ENCODE results near the gene DRC7.
"Not testable (repeated sequence)": the region's sequence is repeated elsewhere in the genome, so short reads cannot be mapped to it uniquely, and the experiment has no call there.

Gene DRC7

DNA sequence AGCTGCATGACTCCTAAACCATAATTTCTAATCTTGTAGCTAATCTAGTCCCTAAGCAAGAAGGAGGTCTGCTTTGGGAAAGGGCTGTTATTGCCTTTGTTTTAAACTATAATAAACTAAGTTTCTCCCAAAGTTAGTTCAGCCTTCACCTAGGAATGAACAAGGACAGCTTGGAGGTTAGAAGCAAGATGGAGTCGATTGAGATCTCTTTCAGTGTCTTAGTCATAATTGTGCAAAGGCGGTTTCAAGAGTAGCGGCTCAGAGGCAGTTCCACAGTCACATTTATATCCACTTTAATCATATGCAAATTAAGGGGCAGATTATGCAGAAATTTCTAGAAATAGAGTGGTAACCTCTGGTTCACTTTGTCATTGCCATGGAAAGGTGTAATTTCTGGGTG, 17.4 kb downstream of the DRC7 start:
- H3K4me3 ChIP-seq (ENCODE audit: low read depth in 1 of 5, low read length in 5 of 5), result no peak overlapping the region
- H3K27ac ChIP-seq (ENCODE audit: low read depth, low read length), result no peak overlapping the region
- H3K36me3 ChIP-seq (ENCODE audit: control insufficient read depth in 5 of 5, insufficient read depth in 5 of 5, low read length in 5 of 5), result no peaks in the 10 kb centered on the region
- H3K9ac ChIP-seq (ENCODE audit: low read length in 5 of 5), result no peak overlapping the region
- no peaks in the 10 kb centered on the region for H3K9me3 ChIP-seq (ENCODE audit: control insufficient read depth in 5 of 5, low read length in 5 of 5)
- no peaks in the 10 kb centered on the region for H3K4me1 ChIP-seq (ENCODE audit: control insufficient read depth in 5 of 5, insufficient read depth in 5 of 5, low read length in 5 of 5)
- peaks cover 3 to 11% (median 6%) of the 10 kb centered on the region in 5 donors for H3K27me3 ChIP-seq (ENCODE audit: control insufficient read depth in 5 of 5, insufficient read depth in 4 of 5, low read length in 5 of 5)

- H3K27ac ChIP-seq (ENCODE audit: low read depth, low read length); H3K9me3 ChIP-seq (ENCODE audit: control insufficient read depth in 5 of 5, low read length in 5 of 5); H3K9ac ChIP-seq (ENCODE audit: low read length in 5 of 5); H3K36me3 ChIP-seq (ENCODE audit: control insufficient read depth in 5 of 5, insufficient read depth in 5 of 5, low read length in 5 of 5); H3K4me1 ChIP-seq (ENCODE audit: control insufficient read depth in 5 of 5, insufficient read depth in 5 of 5, low read length in 5 of 5); H3K27me3 ChIP-seq (ENCODE audit: control insufficient read depth in 5 of 5, insufficient read depth in 4 of 5, low read length in 5 of 5); H3K4me3 ChIP-seq (ENCODE audit: low read depth in 1 of 5, low read length in 5 of 5): not testable (repeated sequence)
Measured at GRCh38 chr16:57712569-57712968, 18.0 kb downstream of the DRC7 start.

- Histone ChIP-seq H3K9me3 (ENCODE audit: control insufficient read depth in 5 of 5, low read length in 5 of 5) (no peaks in the 10 kb centered on the region), H3K9ac (ENCODE audit: low read length in 5 of 5) (no peak overlapping the region), H3K4me1 (ENCODE audit: control insufficient read depth in 5 of 5, insufficient read depth in 5 of 5, low read length in 5 of 5) (no peaks in the 10 kb centered on the region), H3K27ac (ENCODE audit: low read depth, low read length) (no peak overlapping the region), H3K27me3 (ENCODE audit: control insufficient read depth in 5 of 5, insufficient read depth in 4 of 5, low read length in 5 of 5) (peaks cover 3 to 7% (median 5%) of the 10 kb centered on the region in 5 donors), H3K36me3 (ENCODE audit: control insufficient read depth in 5 of 5, insufficient read depth in 5 of 5, low read length in 5 of 5) (no peaks in the 10 kb centered on the region), H3K4me3 (ENCODE audit: low read depth in 1 of 5, low read length in 5 of 5) (no peak overlapping the region)
Measured at GRCh38 chr16:57713596-57713995, 19.0 kb downstream of the DRC7 start.

DNA sequence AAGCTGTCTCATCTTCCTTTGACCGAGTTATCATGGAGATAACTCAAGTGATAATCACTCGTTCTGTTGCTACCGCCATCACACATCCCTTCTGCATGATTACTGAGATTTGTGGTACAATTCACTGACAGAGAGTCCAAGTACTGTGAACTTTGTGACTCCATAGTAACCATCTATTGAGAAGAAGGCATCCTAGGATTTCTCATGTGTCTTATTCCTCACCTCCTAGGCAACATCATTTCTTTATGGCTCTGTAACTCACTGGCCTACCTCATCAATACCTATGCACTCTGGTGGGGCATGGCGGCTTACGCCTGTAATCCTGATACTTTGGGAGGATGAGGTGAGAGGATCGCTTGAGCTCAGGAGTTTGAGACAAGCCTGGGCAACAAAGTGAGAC, 19.4 kb downstream of the DRC7 start:
- H3K27ac ChIP-seq (ENCODE audit: low read depth, low read length), result no peak overlapping the region
- peaks cover 3 to 7% (median 5%) of the 10 kb centered on the region in 5 donors for H3K27me3 ChIP-seq (ENCODE audit: control insufficient read depth in 5 of 5, insufficient read depth in 4 of 5, low read length in 5 of 5)
- H3K4me3 ChIP-seq (ENCODE audit: low read depth in 1 of 5, low read length in 5 of 5), result no peak overlapping the region
- H3K4me1 ChIP-seq (ENCODE audit: control insufficient read depth in 5 of 5, insufficient read depth in 5 of 5, low read length in 5 of 5), result no peaks in the 10 kb centered on the region
- H3K9me3 ChIP-seq (ENCODE audit: control insufficient read depth in 5 of 5, low read length in 5 of 5), result no peaks in the 10 kb centered on the region
- H3K9ac ChIP-seq (ENCODE audit: low read length in 5 of 5), result no peak overlapping the region
- H3K36me3 ChIP-seq (ENCODE audit: control insufficient read depth in 5 of 5, insufficient read depth in 5 of 5, low read length in 5 of 5), result no peaks in the 10 kb centered on the region

GRCh38 chr16:57720142-57720575, 25.6 kb downstream of the DRC7 start:
- H3K4me3 ChIP-seq (ENCODE audit: low read depth in 1 of 5, low read length in 5 of 5), result no peak overlapping the region
- no peaks in the 10 kb centered on the region for H3K36me3 ChIP-seq (ENCODE audit: control insufficient read depth in 5 of 5, insufficient read depth in 5 of 5, low read length in 5 of 5)
- no peak overlapping the region for H3K9ac ChIP-seq (ENCODE audit: low read length in 5 of 5)
- no peaks in the 10 kb centered on the region for H3K9me3 ChIP-seq (ENCODE audit: control insufficient read depth in 5 of 5, low read length in 5 of 5)
- no peaks in the 10 kb centered on the region for H3K4me1 ChIP-seq (ENCODE audit: control insufficient read depth in 5 of 5, insufficient read depth in 5 of 5, low read length in 5 of 5)
- H3K27me3 ChIP-seq (ENCODE audit: control insufficient read depth in 5 of 5, insufficient read depth in 4 of 5, low read length in 5 of 5), result peaks cover 3 to 9% (median 7%) of the 10 kb centered on the region in 5 donors
- no peak overlapping the region for H3K27ac ChIP-seq (ENCODE audit: low read depth, low read length)

DNA sequence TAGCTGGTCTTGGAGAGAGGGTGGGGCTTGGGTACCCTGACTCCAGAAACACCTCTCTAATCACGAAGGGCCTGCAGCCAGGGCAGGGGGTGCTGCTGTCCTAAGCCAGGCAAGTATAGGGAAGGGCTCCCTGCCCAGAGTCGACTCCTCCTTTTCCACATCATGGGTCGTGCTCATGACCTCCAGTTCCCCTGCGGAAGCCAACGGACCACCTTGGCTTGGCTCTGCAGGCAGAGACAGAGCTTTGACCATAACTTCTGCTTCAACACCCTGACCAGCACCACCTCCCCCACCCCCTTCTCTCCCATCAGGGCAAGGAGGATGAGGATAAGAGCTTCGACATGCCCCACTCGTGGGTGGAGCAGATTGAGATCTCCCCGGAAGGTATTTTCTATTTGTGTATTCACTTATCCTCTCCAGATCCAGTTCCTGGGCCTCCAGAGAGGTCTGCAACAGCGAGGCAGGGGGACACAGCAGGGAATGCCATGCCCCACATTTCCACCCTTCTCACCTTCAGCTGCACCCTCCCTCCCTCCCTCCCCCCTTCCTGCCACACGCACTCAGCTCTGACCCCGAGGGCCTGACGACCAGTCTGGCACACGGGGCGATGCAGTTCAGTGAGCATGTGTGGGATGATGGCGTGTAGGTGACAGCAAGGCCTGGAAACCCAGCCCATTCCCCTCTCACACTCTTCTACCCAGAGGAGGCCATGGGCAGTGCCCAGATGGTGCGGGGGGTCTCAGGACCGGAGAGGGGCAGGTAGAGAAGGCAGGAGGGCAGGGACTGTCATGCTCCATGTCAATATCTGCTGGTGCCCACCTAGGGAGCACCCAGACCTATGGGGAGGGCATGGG, 27.0 kb downstream of the DRC7 start:
- H3K27me3 ChIP-seq (ENCODE audit: control insufficient read depth in 5 of 5, insufficient read depth in 4 of 5, low read length in 5 of 5), result peaks cover 0 to 5% (median 3%) of the 10 kb centered on the region in 5 donors
- H3K27ac ChIP-seq (ENCODE audit: low read depth, low read length), result no peak overlapping the region
- H3K36me3 ChIP-seq (ENCODE audit: control insufficient read depth in 5 of 5, insufficient read depth in 5 of 5, low read length in 5 of 5), result no peaks in the 10 kb centered on the region
- H3K9ac ChIP-seq (ENCODE audit: low read length in 5 of 5), result no peak overlapping the region
- H3K4me3 ChIP-seq (ENCODE audit: low read depth in 1 of 5, low read length in 5 of 5), result no peak overlapping the region
- no peaks in the 10 kb centered on the region for H3K4me1 ChIP-seq (ENCODE audit: control insufficient read depth in 5 of 5, insufficient read depth in 5 of 5, low read length in 5 of 5)
- no peaks in the 10 kb centered on the region for H3K9me3 ChIP-seq (ENCODE audit: control insufficient read depth in 5 of 5, low read length in 5 of 5)

- H3K4me1 ChIP-seq (ENCODE audit: control insufficient read depth in 5 of 5, insufficient read depth in 5 of 5, low read length in 5 of 5), result no peaks in the 10 kb centered on the region
- no peak overlapping the region for H3K9ac ChIP-seq (ENCODE audit: low read length in 5 of 5)
- peaks cover 0 to 5% (median 3%) of the 10 kb centered on the region in 5 donors for H3K27me3 ChIP-seq (ENCODE audit: control insufficient read depth in 5 of 5, insufficient read depth in 4 of 5, low read length in 5 of 5)
- no peak overlapping the region for H3K4me3 ChIP-seq (ENCODE audit: low read depth in 1 of 5, low read length in 5 of 5)
- no peaks in the 10 kb centered on the region for H3K9me3 ChIP-seq (ENCODE audit: control insufficient read depth in 5 of 5, low read length in 5 of 5)
- no peak overlapping the region for H3K27ac ChIP-seq (ENCODE audit: low read depth, low read length)
- no peaks in the 10 kb centered on the region for H3K36me3 ChIP-seq (ENCODE audit: control insufficient read depth in 5 of 5, insufficient read depth in 5 of 5, low read length in 5 of 5)
Measured at GRCh38 chr16:57722210-57722499, 27.5 kb downstream of the DRC7 start.

DNA sequence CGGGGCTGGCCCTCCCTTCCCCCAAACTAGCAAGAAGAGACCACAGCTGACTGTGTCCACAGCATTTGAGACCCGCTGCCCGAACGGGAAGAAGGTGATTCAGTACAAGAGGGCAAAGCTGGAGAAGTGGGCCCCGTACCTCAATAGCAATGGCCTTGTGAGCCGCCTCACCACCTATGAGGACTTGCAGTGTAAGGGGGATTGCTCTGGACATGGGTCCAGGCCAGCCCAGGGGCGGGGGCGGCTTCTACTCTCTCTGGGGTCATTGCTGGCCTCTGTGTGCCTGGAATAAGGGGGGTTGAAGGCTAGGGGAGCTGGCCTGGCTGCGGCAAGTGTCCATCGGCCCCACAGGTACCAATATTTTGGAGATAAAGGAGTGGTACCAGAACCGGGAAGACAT, 28.0 kb downstream of the DRC7 start:
- Histone ChIP-seq H3K9me3 (ENCODE audit: control insufficient read depth in 5 of 5, low read length in 5 of 5) (no peaks in the 10 kb centered on the region), H3K4me1 (ENCODE audit: control insufficient read depth in 5 of 5, insufficient read depth in 5 of 5, low read length in 5 of 5) (no peaks in the 10 kb centered on the region)

DNA sequence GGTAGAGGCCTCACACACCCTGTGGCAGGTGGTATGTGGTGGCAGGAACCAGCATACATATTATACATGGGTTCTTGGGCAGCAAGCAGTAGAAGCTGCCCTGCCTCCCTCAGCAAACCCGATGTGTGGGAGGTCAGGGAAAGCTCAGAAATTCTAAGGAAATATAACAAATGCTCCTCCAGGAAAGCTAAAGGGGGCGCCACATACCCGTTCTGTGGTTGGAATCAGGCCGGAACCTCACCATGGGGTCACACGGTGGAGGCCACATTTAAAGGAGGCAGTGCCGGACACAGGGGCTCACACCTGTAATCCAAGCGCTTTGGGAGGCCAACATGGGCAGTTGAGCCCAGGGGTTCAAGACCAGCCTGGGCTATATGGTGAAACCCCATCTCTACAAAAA, 28.6 kb downstream of the DRC7 start:
- H3K27ac ChIP-seq (ENCODE audit: low read depth, low read length), result no peak overlapping the region
- H3K4me1 ChIP-seq (ENCODE audit: control insufficient read depth in 5 of 5, insufficient read depth in 5 of 5, low read length in 5 of 5), result no peaks in the 10 kb centered on the region
- H3K9ac ChIP-seq (ENCODE audit: low read length in 5 of 5), result no peak overlapping the region
- no peaks in the 10 kb centered on the region for H3K36me3 ChIP-seq (ENCODE audit: control insufficient read depth in 5 of 5, insufficient read depth in 5 of 5, low read length in 5 of 5)
- H3K9me3 ChIP-seq (ENCODE audit: control insufficient read depth in 5 of 5, low read length in 5 of 5), result no peaks in the 10 kb centered on the region
- H3K4me3 ChIP-seq (ENCODE audit: low read depth in 1 of 5, low read length in 5 of 5), result no peak overlapping the region
- peaks cover 0 to 5% (median 3%) of the 10 kb centered on the region in 5 donors for H3K27me3 ChIP-seq (ENCODE audit: control insufficient read depth in 5 of 5, insufficient read depth in 4 of 5, low read length in 5 of 5)

More for the DNA sequence above, 28.0 kb downstream of the DRC7 start:
- Histone ChIP-seq H3K36me3 (ENCODE audit: control insufficient read depth in 5 of 5, insufficient read depth in 5 of 5, low read length in 5 of 5) (no peaks in the 10 kb centered on the region), H3K27ac (ENCODE audit: low read depth, low read length) (no peak overlapping the region), H3K27me3 (ENCODE audit: control insufficient read depth in 5 of 5, insufficient read depth in 4 of 5, low read length in 5 of 5) (peaks cover 0 to 5% (median 3%) of the 10 kb centered on the region in 5 donors), H3K4me3 (ENCODE audit: low read depth in 1 of 5, low read length in 5 of 5) (no peak overlapping the region), H3K9ac (ENCODE audit: low read length in 5 of 5) (no peak overlapping the region)

DNA sequence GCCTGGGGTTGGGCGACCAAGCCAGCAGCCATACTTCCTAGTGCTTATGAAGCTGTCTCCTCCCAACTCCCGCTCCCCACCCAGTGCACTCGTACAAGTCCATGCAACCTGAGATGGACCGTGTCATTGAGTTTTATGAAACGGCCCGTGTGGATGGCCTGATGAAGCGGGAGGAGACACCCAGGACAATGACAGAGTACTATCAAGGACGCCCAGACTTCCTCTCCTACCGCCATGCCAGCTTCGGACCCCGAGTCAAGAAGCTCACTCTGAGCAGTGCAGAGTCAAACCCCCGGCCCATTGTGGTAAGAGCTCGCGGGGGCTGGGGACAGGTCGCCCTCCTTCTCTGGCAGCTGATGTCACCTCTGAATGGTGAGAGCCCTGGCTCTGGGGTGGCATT, 29.9 kb downstream of the DRC7 start:
- H3K27ac ChIP-seq (ENCODE audit: low read depth, low read length), result no peak overlapping the region
- no peaks in the 10 kb centered on the region for H3K9me3 ChIP-seq (ENCODE audit: control insufficient read depth in 5 of 5, low read length in 5 of 5)
- no peak overlapping the region for H3K9ac ChIP-seq (ENCODE audit: low read length in 5 of 5)
- H3K4me1 ChIP-seq (ENCODE audit: control insufficient read depth in 5 of 5, insufficient read depth in 5 of 5, low read length in 5 of 5), result no peaks in the 10 kb centered on the region
- H3K4me3 ChIP-seq (ENCODE audit: low read depth in 1 of 5, low read length in 5 of 5), result no peak overlapping the region
- H3K36me3 ChIP-seq (ENCODE audit: control insufficient read depth in 5 of 5, insufficient read depth in 5 of 5, low read length in 5 of 5), result no peaks in the 10 kb centered on the region
- H3K27me3 ChIP-seq (ENCODE audit: control insufficient read depth in 5 of 5, insufficient read depth in 4 of 5, low read length in 5 of 5), result peaks cover 0 to 5% (median 3%) of the 10 kb centered on the region in 5 donors

Data from subcutaneous abdominal adipose tissue (tissue), 5 donors.